HCT116 (cell line): ENCODE measurements around the gene MXD3. TPM values are rescaled to one million over a fixed set of nuclear protein-coding genes. Genes with fewer than 3 reads are reported as not detected.

Source experiments
- ATAC-seq: fragments of 200-7000 bp; cut with Tn5 transposase; 2 replicates; pipeline ENCODE4 v1.9.1; 2020; ENCODE audit warnings: mild to moderate bottlenecking, moderate library complexity
- BruUV-seq: library from RNA; stranded (reverse); fragments of 400-500 nt; replicated peaks from 2 replicates; lab custom pipeline; 2021; lab: Mats Ljungman, UMichigan
- CTCF ChIA-PET: fragments of 300-600 bp; sonication (Branson Sonifier 250); formaldehyde crosslinking; loops from one replicate; lab custom pipeline; 2021; ENCODE audit warnings: antibody characterized with exemption; lab: Charles Lee
- POLR2A ChIA-PET: fragments of 300-600, 350-600 bp; sonication (Branson Sonifier 250); formaldehyde crosslinking; loops from one replicate; lab custom pipeline; 2021; ENCODE audit warnings: antibody characterized with exemption; lab: Charles Lee
- RAD21 ChIA-PET, 2 experiments: fragments of 300-600 bp; sonication (Branson Sonifier 250); formaldehyde crosslinking; loops; one replicate each; lab custom pipeline; 2023; ENCODE audit warnings: low total read pairs in 2 of 2; ENCODE audit not compliant: uncharacterized antibody in 2 of 2, unreplicated experiment in 2 of 2, low non-redundant PET in 1 of 2; lab: Charles Lee
- DNase-seq: peaks from one replicate; pipeline ENCODE4 v3.0.0-alpha.2; 2010; ENCODE audit warnings: low read depth, low spot score
- H2AFZ ChIP-seq: fragments of 200-600 bp; shearing (Covaris generic), sonication (generic); 2 replicates; pipeline ENCODE4 v1.6.1; 2017; ENCODE audit warnings: low read depth, mixed run types, mixed read lengths, antibody characterized with exemption, low read length; ENCODE audit not compliant: poor library complexity, severe bottlenecking
- H3K27ac ChIP-seq: 2 replicates; pipeline ENCODE4 v1.5.1; 2012; ENCODE audit warnings: low read depth, low read length
- H3K27me3 ChIP-seq: fragments of 200-600 bp; sonication (generic); 2 replicates; pipeline ENCODE4 v1.6.1; 2016; ENCODE audit warnings: mixed run types, low read length, mixed read lengths; ENCODE audit not compliant: insufficient read depth
- H3K36me3 ChIP-seq, 2 experiments: fragments of 200-500 bp in 1 of 2; fragments of 200-600 bp in 1 of 2; sonication (Bioruptor generic) in 1 of 2; sonication (generic) in 1 of 2; 2 replicates each; pipeline versions ENCODE4 v1.5.1 to v1.6.1; 2014 to 2016; ENCODE audit warnings: low read length in 2 of 2, inconsistent platforms in 1 of 2, mixed read lengths in 1 of 2, mixed run types in 1 of 2; ENCODE audit not compliant: insufficient read depth in 2 of 2, control insufficient read depth in 1 of 2
- H3K4me1 ChIP-seq, 2 experiments: fragments of 200-600 bp in 1 of 2; sonication (generic) in 1 of 2; 2 replicates each; pipeline versions ENCODE4 v1.5.1 to v1.6.1; 2012 to 2017; ENCODE audit warnings: low read length in 2 of 2, inconsistent platforms in 1 of 2, mild to moderate bottlenecking in 1 of 2, mixed read lengths in 1 of 2, mixed run types in 1 of 2, moderate library complexity in 1 of 2; ENCODE audit not compliant: insufficient read depth in 2 of 2, control insufficient read depth in 1 of 2
- H3K4me2 ChIP-seq: fragments of 200-600 bp; sonication (generic); 2 replicates; pipeline ENCODE4 v1.6.1; 2017; ENCODE audit warnings: mixed run types, low read length, mixed read lengths
- H3K4me3 ChIP-seq, 2 experiments: fragments of 200-600 bp in 1 of 2; sonication (generic) in 1 of 2; replicated peaks in 1 of 2; 2 replicates each; pipeline ENCODE4 v1.5.1; 2011 to 2016; ENCODE audit warnings: low read length in 2 of 2, control low read depth in 1 of 2, low read depth in 1 of 2, mild to moderate bottlenecking in 1 of 2, mixed read lengths in 1 of 2, mixed run types in 1 of 2
- H3K79me2 ChIP-seq: fragments of 200-600 bp; sonication (generic); 2 replicates; pipeline ENCODE4 v1.6.1; 2017; ENCODE audit warnings: mild to moderate bottlenecking, mixed run types, low read length, moderate library complexity, mixed read lengths; ENCODE audit not compliant: insufficient read depth
- H3K9ac ChIP-seq: fragments of 200-600 bp; sonication (generic); 2 replicates; pipeline ENCODE4 v1.6.1; 2016; ENCODE audit warnings: low read length, mixed read lengths
- H3K9me2 ChIP-seq: fragments of 200-600 bp; sonication (generic), shearing (Covaris generic); 2 replicates; pipeline ENCODE4 v1.6.1; 2017; ENCODE audit warnings: mixed run types, mild to moderate bottlenecking, moderate library complexity; ENCODE audit not compliant: insufficient read depth
- H3K9me3 ChIP-seq, 2 experiments: fragments of 200-500 bp in 1 of 2; fragments of 200-600 bp in 1 of 2; sonication (Bioruptor generic) in 1 of 2; sonication (generic) in 1 of 2; 2 replicates each; pipeline ENCODE4 v1.6.1; 2014 to 2017; ENCODE audit warnings: low read length in 2 of 2, mixed read lengths in 2 of 2, inconsistent platforms in 1 of 2, low read depth in 1 of 2, mild to moderate bottlenecking in 1 of 2, mixed run types in 1 of 2, moderate library complexity in 1 of 2; ENCODE audit not compliant: control insufficient read depth in 1 of 2, insufficient read depth in 1 of 2
- H4K20me1 ChIP-seq: fragments of 200-600 bp; sonication (generic), shearing (Covaris generic); 2 replicates; pipeline ENCODE4 v1.6.1; 2017; ENCODE audit warnings: mixed run types, mild to moderate bottlenecking, moderate library complexity; ENCODE audit not compliant: insufficient read depth
- ATF3 ChIP-seq: IDR thresholded peaks from 2 replicates; pipeline ENCODE4 v1.6.1; 2012
- CBX3 ChIP-seq: IDR thresholded peaks from 2 replicates; pipeline ENCODE4 v1.6.1; 2012; ENCODE audit warnings: low read depth
- CTCF ChIP-seq, 3 experiments: fragments of 200-600 bp in 1 of 3; sonication (generic) in 1 of 3; IDR thresholded peaks in 2 of 3; conservative IDR thresholded peaks in 1 of 3; 2 replicates each; pipeline ENCODE4 v1.5.1; 2012 to 2017; ENCODE audit warnings: low read depth in 2 of 3, low read length in 2 of 3, antibody characterized with exemption in 1 of 3, borderline replicate concordance in 1 of 3, control low read depth in 1 of 3, mild to moderate bottlenecking in 1 of 3, mixed read lengths in 1 of 3, mixed run types in 1 of 3, moderate library complexity in 1 of 3; ENCODE audit not compliant: insufficient read depth in 1 of 3
- EZH2 ChIP-seq: fragments of 200-600 bp; sonication (generic); IDR thresholded peaks from 2 replicates; pipeline ENCODE4 v1.6.1; 2017; ENCODE audit warnings: antibody characterized with exemption, mixed run types
- FOSL1 ChIP-seq: IDR thresholded peaks from 2 replicates; pipeline ENCODE4 v1.6.1; 2012; ENCODE audit warnings: low read depth
- JUND ChIP-seq: IDR thresholded peaks from 2 replicates; pipeline ENCODE4 v1.6.1; 2012
- MAX ChIP-seq: IDR thresholded peaks from 2 replicates; pipeline ENCODE4 v1.6.1; 2012
- RAD21 ChIP-seq: IDR thresholded peaks from 2 replicates; pipeline ENCODE4 v1.6.1; 2012; ENCODE audit warnings: low read depth, mild to moderate bottlenecking
- REST ChIP-seq: IDR thresholded peaks from 2 replicates; pipeline ENCODE4 v1.6.1; 2012; ENCODE audit warnings: low read depth
- ZBTB33 ChIP-seq: IDR thresholded peaks from 2 replicates; pipeline ENCODE4 v1.6.1; 2011; ENCODE audit warnings: mild to moderate bottlenecking, low read length, moderate library complexity; ENCODE audit not compliant: insufficient replicate concordance; ENCODE audit errors: extremely low read depth
- ZFX ChIP-seq: fragments of 450-650 bp; IDR thresholded peaks from 2 replicates; pipeline ENCODE4 v1.6.1; 2017
- intact Hi-C: fragments of 100-400 bp; cut with micrococcal nuclease; formaldehyde crosslinking; loops from 2 replicates; pipeline ENCODE4 v1.10.0; 2022
- total RNA-seq: library from RNA; stranded (reverse); gene quantifications from one replicate; pipeline ENCODE4 v1.2.1, GENCODE V29; 2021; ENCODE audit not compliant: unreplicated experiment

The MXD3 gene
- total RNA-seq, 1 experiment from 2014 or later = 37.6 TPM

DNA sequence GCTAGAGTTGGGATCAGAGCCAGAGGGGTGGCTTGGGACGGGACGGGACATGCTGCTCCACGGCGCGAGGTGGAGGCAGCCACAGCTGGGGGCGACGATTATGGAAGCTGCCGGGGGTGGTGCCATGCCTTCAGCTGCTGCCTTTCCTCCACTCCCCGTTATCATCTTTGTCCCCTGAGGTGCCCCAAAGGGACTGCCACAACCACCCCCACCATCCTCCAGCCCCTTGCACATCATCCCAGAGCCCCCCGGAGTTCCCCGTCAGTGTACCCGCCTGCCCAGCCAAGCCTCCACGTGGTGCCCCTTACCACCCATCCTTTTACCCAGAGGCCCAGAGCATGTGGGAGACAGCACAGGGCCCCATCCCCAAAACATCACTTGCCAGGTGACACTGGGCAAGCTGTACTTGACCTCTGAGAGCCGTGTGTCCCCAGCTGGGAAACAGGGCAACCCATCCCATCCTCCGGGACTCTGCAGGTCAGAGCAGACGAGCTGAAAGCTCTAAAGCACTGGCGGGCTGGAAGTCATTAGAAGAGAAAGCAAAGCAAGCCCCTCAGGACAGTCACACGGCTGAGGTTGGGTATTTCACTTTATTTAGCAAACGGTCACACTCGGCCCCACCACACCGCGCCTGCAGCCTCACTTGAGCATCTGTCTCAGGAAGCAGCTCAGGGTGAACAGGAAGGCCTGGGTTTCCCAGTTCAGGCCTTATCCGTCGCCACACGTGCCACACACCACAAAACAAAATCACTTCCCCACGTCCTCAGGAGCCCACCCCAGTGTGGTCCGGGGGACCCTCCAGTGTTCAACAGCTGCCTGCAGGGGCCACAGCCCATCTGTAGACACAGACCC is 19.5 kb upstream of the MXD3 start (continued):
- TF ChIP-seq REST (no peak), CBX3 (no peak)

- ChIA-PET CTCF (no interaction called here), POLR2A (no interaction called here), RAD21 (no interaction called here)
- intact Hi-C loops = no loop called here
- H3K4me1 ChIP-seq = peaks cover 7 to 11% of the 10 kb centered on the region in 2 experiments; a peak in 3 of 4 replicates
- H3K9me3 ChIP-seq = no peaks in the 10 kb centered on the region
- H3K9ac ChIP-seq = no peak overlapping the region
- no TSS peak for BruUV-seq
- H3K36me3 ChIP-seq = peaks cover 12 to 16% of the 10 kb centered on the region in 2 experiments; a peak in 3 of 4 replicates
- no peak overlapping the region for H3K4me2 ChIP-seq
- H3K79me2 ChIP-seq = no peaks in the 10 kb centered on the region
- H3K9me2 ChIP-seq = no peaks in the 10 kb centered on the region
- no peaks in the 10 kb centered on the region for H3K27me3 ChIP-seq
- no peak for ATAC-seq
- no peak for DNase-seq
- H2AFZ ChIP-seq = no peak overlapping the region
- H3K4me3 ChIP-seq = no peak overlapping the region
- H4K20me1 ChIP-seq = no peaks in the 10 kb centered on the region
- H3K27ac ChIP-seq = no peak overlapping the region
- TF ChIP-seq MAX = no peak
- no peak for TF ChIP-seq FOSL1
- no peak for TF ChIP-seq JUND
- no peak for TF ChIP-seq ZBTB33
- TF ChIP-seq REST = no peak
- TF ChIP-seq ATF3 = no peak
- no peak for TF ChIP-seq RAD21
- no peak for TF ChIP-seq EZH2
- no peak for TF ChIP-seq ZFX
- no peak for TF ChIP-seq CTCF (IDR thresholded peaks at IDR 0.05 in 2 of 3, conservative IDR thresholded peaks at IDR 0.05 in 1 of 3; ENCODE audit: borderline replicate concordance in 1 of 3, insufficient read depth in 1 of 3, low read depth in 2 of 3, low read length in 2 of 3)
These were observed 18.2 kb upstream of the MXD3 start for GRCh38 chr5:177329883-177330282.
